H1 (cell line): ENCODE measurements around the gene ATP13A3. TPM values are rescaled to one million over a fixed set of nuclear protein-coding genes. Genes with fewer than 3 reads are reported as not detected.

Experiments
- CTCF ChIA-PET: fragments of 300-600 bp; sonication (Branson Sonifier 250); formaldehyde crosslinking; loops from one replicate; lab custom pipeline; 2021; ENCODE audit not compliant: partially characterized antibody; lab: Charles Lee
- POLR2A ChIA-PET: fragments of 300-600 bp; sonication (Branson Sonifier 250); formaldehyde crosslinking; loops from one replicate; lab custom pipeline; 2021; ENCODE audit warnings: inconsistent platforms; ENCODE audit not compliant: partially characterized antibody; lab: Charles Lee
- DNase-seq, 2 experiments: peaks; one replicate each; pipeline versions ENCODE4 v3.0.0 to v3.0.0-alpha.2; 2010 to 2022; ENCODE audit warnings: low spot score in 2 of 2, low read depth in 1 of 2, mixed read lengths in 1 of 2
- FAIRE-seq: peaks from 2 replicates; lab custom pipeline; 2011; peaks lifted over from hg19 to GRCh38; lab: Jason Lieb, UNC
- H2AFZ ChIP-seq: 2 replicates; pipeline ENCODE4 v1.8.1; 2012; ENCODE audit warnings: low read length, inconsistent platforms
- H2AK5ac ChIP-seq: 2 replicates; pipeline ENCODE4 v1.6.1; 2013; ENCODE audit warnings: low read depth, low read length
- H2BK120ac ChIP-seq: replicated peaks from 2 replicates; pipeline ENCODE3; 2013; ENCODE audit warnings: low read depth, low read length, inconsistent platforms
- H2BK12ac ChIP-seq: 2 replicates; pipeline ENCODE4 v1.6.1; 2013; ENCODE audit warnings: low read depth, low read length
- H2BK15ac ChIP-seq: 2 replicates; pipeline ENCODE4 v1.6.1; 2013; ENCODE audit warnings: low read length
- H2BK20ac ChIP-seq: 2 replicates; pipeline ENCODE4 v1.6.1; 2013; ENCODE audit warnings: low read length
- H2BK5ac ChIP-seq: 2 replicates; pipeline ENCODE4 v1.6.1; 2013; ENCODE audit warnings: low read depth, low read length
- H3K14ac ChIP-seq: 2 replicates; pipeline ENCODE4 v1.6.1; 2013; ENCODE audit warnings: inconsistent platforms; ENCODE audit not compliant: insufficient read length
- H3K18ac ChIP-seq: 2 replicates; pipeline ENCODE4 v1.6.1; 2013; ENCODE audit warnings: low read length; ENCODE audit errors: extremely low read depth
- H3K23ac ChIP-seq: 2 replicates; pipeline ENCODE4 v1.6.1; 2013; ENCODE audit warnings: inconsistent platforms; ENCODE audit not compliant: insufficient read length
- H3K23me2 ChIP-seq: 2 replicates; pipeline ENCODE4 v1.6.1; 2013; ENCODE audit warnings: low read depth, low read length
- H3K27ac ChIP-seq: 2 replicates; pipeline ENCODE4 v1.6.1; 2011; ENCODE audit warnings: low read depth, low read length, inconsistent platforms
- H3K27me3 ChIP-seq, 4 experiments: replicated peaks in 1 of 4; 1 replicate in 1 of 4; 2 replicates in 3 of 4; pipeline versions ENCODE4 v1.6.1 to v1.8.1; 2011 to 2013; ENCODE audit warnings: low read length in 3 of 4, mild to moderate bottlenecking in 3 of 4, inconsistent platforms in 2 of 4, mixed read lengths in 2 of 4, moderate library complexity in 1 of 4; ENCODE audit not compliant: control insufficient read depth in 3 of 4, insufficient read depth in 3 of 4; ENCODE audit errors: extremely low read depth in 1 of 4
- H3K36me3 ChIP-seq, 4 experiments: 2 replicates each; pipeline versions ENCODE4 v1.6.1 to v1.8.1; 2011 to 2013; ENCODE audit warnings: mild to moderate bottlenecking in 4 of 4, low read length in 3 of 4, moderate library complexity in 2 of 4, control low read depth in 1 of 4, inconsistent platforms in 1 of 4; ENCODE audit not compliant: insufficient read depth in 4 of 4, control insufficient read depth in 2 of 4
- H3K4ac ChIP-seq: replicated peaks from 2 replicates; pipeline ENCODE3; 2013; ENCODE audit warnings: low read length, low read depth, mixed read lengths, inconsistent platforms; ENCODE audit not compliant: insufficient read length
- H3K4me1 ChIP-seq, 4 experiments: replicated peaks in 1 of 4; 1 replicate in 1 of 4; 2 replicates in 3 of 4; pipeline versions ENCODE4 v1.6.1 to v1.8.1; 2011 to 2013; ENCODE audit warnings: low read length in 3 of 4, inconsistent platforms in 2 of 4, mixed read lengths in 1 of 4; ENCODE audit not compliant: insufficient read depth in 4 of 4, control insufficient read depth in 3 of 4
- H3K4me2 ChIP-seq, 2 experiments: 2 replicates each; pipeline versions ENCODE4 v1.6.1 to v1.8.1; 2011 to 2013; ENCODE audit warnings: low read depth in 2 of 2, low read length in 2 of 2, control low read depth in 1 of 2, inconsistent platforms in 1 of 2, mild to moderate bottlenecking in 1 of 2; ENCODE audit not compliant: insufficient read depth in 1 of 2
- H3K4me3 ChIP-seq, 4 experiments: fragments of 200-600, 300-600 bp in 1 of 4; sonication (generic), shearing (Covaris generic), sonication (Bioruptor Twin) in 1 of 4; 2 replicates each; pipeline versions ENCODE4 v1.5.1 to v1.8.1; 2011 to 2016; ENCODE audit warnings: low read length in 4 of 4, low read depth in 3 of 4, control low read depth in 2 of 4, inconsistent platforms in 2 of 4, mild to moderate bottlenecking in 2 of 4, mixed read lengths in 1 of 4, moderate library complexity in 1 of 4; ENCODE audit not compliant: insufficient read depth in 2 of 4; ENCODE audit errors: extremely low read depth in 1 of 4
- H3K56ac ChIP-seq: replicated peaks from 2 replicates; pipeline ENCODE3; 2013; ENCODE audit warnings: low read depth, mild to moderate bottlenecking, mixed read lengths, low read length, inconsistent platforms; ENCODE audit not compliant: insufficient read length
- H3K79me1 ChIP-seq: 2 replicates; pipeline ENCODE4 v1.6.1; 2013; ENCODE audit warnings: low read depth, low read length, control low read depth
- H3K79me2 ChIP-seq, 2 experiments: 2 replicates each; pipeline versions ENCODE4 v1.6.1 to v1.8.1; 2012 to 2013; ENCODE audit warnings: low read length in 2 of 2, mild to moderate bottlenecking in 2 of 2, inconsistent platforms in 1 of 2; ENCODE audit not compliant: insufficient read depth in 2 of 2, control insufficient read depth in 1 of 2
- H3K9ac ChIP-seq, 4 experiments: replicated peaks in 1 of 4; 1 replicate in 1 of 4; 2 replicates in 3 of 4; pipeline versions ENCODE4 v1.6.1 to v1.8.1; 2011 to 2013; ENCODE audit warnings: low read depth in 3 of 4, low read length in 3 of 4, control low read depth in 2 of 4, mild to moderate bottlenecking in 2 of 4, moderate library complexity in 2 of 4, inconsistent platforms in 1 of 4; ENCODE audit errors: extremely low read depth in 1 of 4
- H3K9me3 ChIP-seq, 2 experiments: 2 replicates each; pipeline versions ENCODE4 v1.6.1 to v1.8.1; 2012 to 2013; ENCODE audit warnings: mild to moderate bottlenecking in 2 of 2, moderate library complexity in 2 of 2, control low read depth in 1 of 2, inconsistent platforms in 1 of 2, low read depth in 1 of 2, low read length in 1 of 2, mixed read lengths in 1 of 2; ENCODE audit not compliant: insufficient read depth in 2 of 2
- H4K20me1 ChIP-seq, 2 experiments: replicated peaks in 1 of 2; 2 replicates each; pipeline versions ENCODE3 to v1.8.1; 2011 to 2013; ENCODE audit warnings: inconsistent platforms in 2 of 2, low read length in 2 of 2, mild to moderate bottlenecking in 1 of 2; ENCODE audit not compliant: insufficient read depth in 2 of 2, control insufficient read depth in 1 of 2
- H4K5ac ChIP-seq: 2 replicates; pipeline ENCODE4 v1.6.1; 2013; ENCODE audit warnings: low read length, low read depth, mixed read lengths, inconsistent platforms; ENCODE audit not compliant: insufficient read length
- H4K8ac ChIP-seq: 2 replicates; pipeline ENCODE4 v1.8.0; 2013; ENCODE audit warnings: mild to moderate bottlenecking, moderate library complexity, low read length, inconsistent platforms; ENCODE audit not compliant: insufficient read depth; ENCODE audit errors: extremely low read depth
- H4K91ac ChIP-seq: replicated peaks from 2 replicates; pipeline ENCODE3; 2013; ENCODE audit warnings: low read length, mixed read lengths, inconsistent platforms; ENCODE audit not compliant: insufficient read length
- CHD2 ChIP-seq: IDR thresholded peaks from 2 replicates; pipeline ENCODE4 v1.6.1; 2012; ENCODE audit warnings: low read length, improper control_type of control experiment
- CTBP2 ChIP-seq: IDR thresholded peaks from 2 replicates; pipeline ENCODE4 v1.7.0; 2011; ENCODE audit warnings: borderline replicate concordance, mild to moderate bottlenecking, moderate library complexity, mixed read lengths, low read length; ENCODE audit not compliant: insufficient read depth, insufficient read length
- EZH2 ChIP-seq: fragments of 200-600 bp; sonication (generic); IDR thresholded peaks from 2 replicates; pipeline ENCODE4 v1.7.1; 2012; ENCODE audit warnings: low read depth, mild to moderate bottlenecking, moderate library complexity, low read length, inconsistent platforms; ENCODE audit not compliant: severe bottlenecking
- GTF2F1 ChIP-seq: IDR thresholded peaks from 2 replicates; pipeline ENCODE4 v1.6.1; 2012; ENCODE audit warnings: low read depth, low read length, improper control_type of control experiment, borderline replicate concordance
- HDAC2 ChIP-seq, 2 experiments: fragments of 300-600 bp in 1 of 2; sonication (generic) in 1 of 2; IDR thresholded peaks; 2 replicates each; pipeline ENCODE4 v1.6.1; 2011 to 2012; ENCODE audit warnings: low read depth in 2 of 2, low read length in 2 of 2, mild to moderate bottlenecking in 2 of 2, moderate library complexity in 2 of 2, borderline replicate concordance in 1 of 2, inconsistent platforms in 1 of 2
- MAFK ChIP-seq: IDR thresholded peaks from 2 replicates; pipeline ENCODE4 v1.6.1; 2012; ENCODE audit warnings: low read depth, mild to moderate bottlenecking, improper control_type of control experiment, low read length
- POLR2AphosphoS5 ChIP-seq: IDR thresholded peaks from 2 replicates; pipeline ENCODE4 v1.6.1; 2011; ENCODE audit warnings: low read depth, low read length
- TAF7 ChIP-seq: optimal IDR thresholded peaks from 2 replicates; pipeline ENCODE3; 2011; ENCODE audit warnings: low read depth, mild to moderate bottlenecking, inconsistent platforms, low read length, moderate library complexity, borderline replicate concordance
- YY1 ChIP-seq: IDR thresholded peaks from 2 replicates; pipeline ENCODE4 v1.6.1; 2011; ENCODE audit warnings: low read depth, mild to moderate bottlenecking, low read length
- WGBS, 2 experiments: shearing (Covaris generic) in 1 of 2; methylation state at CpG; one replicate each; pipeline versions ENCODE4 v1.1.6 to v1.1.7; 2013 to 2015; ENCODE audit warnings: low lambda C conversion rate in 2 of 2, mixed read lengths in 2 of 2, inconsistent platforms in 1 of 2, low coverage in 1 of 2, missing lambda C conversion rate in 1 of 2; ENCODE audit not compliant: insufficient replicate concordance in 2 of 2, insufficient coverage in 1 of 2, insufficient read length in 1 of 2; ENCODE audit errors: extremely low coverage in 1 of 2, missing lambda C conversion rate in 1 of 2; 5-methylcytosine and 5-hydroxymethylcytosine counted together
- polyA plus RNA-seq, 7 experiments: library from polyadenylated mRNA; depleted of rRNA in 3 of 7; stranded (reverse) in 5 of 7; unstranded in 2 of 7; fragments of >200 nt in 5 of 7; fragments of 200-250 nt in 2 of 7; gene quantifications; 1 replicate in 5 of 7; 2 replicates in 1 of 7; 4 replicates in 1 of 7; pipeline versions ENCODE4 v1.2.1 to v1.2.3, GENCODE V29; 2011 to 2013; ENCODE audit warnings: missing spikeins in 2 of 7, mixed read lengths in 2 of 7
- total RNA-seq: library from RNA; stranded (reverse); fragmentation: NEBNext Ultra II Directional; extraction: Animal tissue kit (Norgen Biotek cat#: 25700); gene quantifications from 2 replicates; pipeline ENCODE4 v1.2.1, GENCODE V29; 2021

Gene ATP13A3
- total and polyA plus RNA-seq, 2 of the 8 experiments (the other 6 are each of a cell fraction or from before 2014, with no cell fraction given), result 18.6 to 92.2 TPM

GRCh38 chr3:194465246-194465645 lies 21.6 kb downstream of the ATP13A3 start:
- no peak overlapping the region for H2BK15ac ChIP-seq

More at GRCh38 chr3:194465246-194465645, 21.6 kb downstream of the ATP13A3 start:
- no peak overlapping the region for H4K5ac ChIP-seq
- POLR2A ChIA-PET, result interaction anchor here (1.0 kb wide), 1 partner anchor 20 kb away, joined by 3 read pairs; no protein-coding TSS in a partner anchor
- H3K4me3 ChIP-seq, result no peak overlapping the region
- H4K91ac ChIP-seq, result no peak overlapping the region
- H2BK5ac ChIP-seq, result no peak overlapping the region
- FAIRE-seq, result no peak
- H2AK5ac ChIP-seq, result no peak overlapping the region
- H3K4me2 ChIP-seq, result no peak overlapping the region
- TF ChIP-seq POLR2AphosphoS5 (no peak), CTBP2 (no peak), TAF7 (no peak), EZH2 (no peak), GTF2F1 (no peak), MAFK (no peak), YY1 (no peak), CHD2 (no peak), HDAC2 (IDR thresholded peaks at IDR 0.05; ENCODE audit: borderline replicate concordance in 1 of 2, low read depth in 2 of 2, low read length in 2 of 2) (no peak)
- TF ChIP-seq, all 59 proteins: peak for 0
- no peak overlapping the region for H3K23ac ChIP-seq
- peaks cover 0 to 90% of the 10 kb centered on the region in 2 experiments; a peak in 2 of 4 replicates for H3K79me2 ChIP-seq
- no peak overlapping the region for H3K9ac ChIP-seq
- no peak overlapping the region for H2BK12ac ChIP-seq
- H3K4ac ChIP-seq, result no peak overlapping the region
- H3K18ac ChIP-seq, result no peak overlapping the region
- no peak overlapping the region for H2AFZ ChIP-seq
- H4K8ac ChIP-seq, result no peak overlapping the region
- peaks cover 3% of the 10 kb centered on the region; the same call in 1 of the 2 replicates for H3K79me1 ChIP-seq
- WGBS, 2 experiments, result 95% methylated on average over 7 of the region's 7 CpGs; no CpG with 5 or more reads in 1 of the 2 experiments
- peaks cover 0 to 7% (median 0%) of the 10 kb centered on the region in 4 experiments; a peak in 1 of 8 replicates for H3K36me3 ChIP-seq
- peaks cover 0 to under 1% of the 10 kb centered on the region in 2 experiments for H4K20me1 ChIP-seq
- H3K27ac ChIP-seq, result no peak overlapping the region
- H3K4me1 ChIP-seq, result no peaks in the 10 kb centered on the region
- H2BK120ac ChIP-seq, result no peak overlapping the region
- no peak for DNase-seq
- no peaks in the 10 kb centered on the region for H3K27me3 ChIP-seq
- H3K23me2 ChIP-seq, result no peaks in the 10 kb centered on the region
- CTCF ChIA-PET, result interaction anchor here (1.0 kb wide), 1 partner anchor 128 kb away, joined by 3 read pairs; no protein-coding TSS in a partner anchor
- no peak overlapping the region for H3K14ac ChIP-seq
- no peak overlapping the region for H2BK20ac ChIP-seq
- no peak overlapping the region for H3K56ac ChIP-seq
- H3K9me3 ChIP-seq, result 0 out of 4 replicates have a peak, but pooled peaks cover 0 to 2% of the 10 kb centered on the region in 2 experiments
